ENCODE measurements around the gene COL6A1. TPM values are rescaled to one million over a fixed set of nuclear protein-coding genes. Genes with fewer than 3 reads are reported as not detected.

COL6A1 gene
- polyA plus RNA-seq, 1 experiment: 493 TPM

DNA sequence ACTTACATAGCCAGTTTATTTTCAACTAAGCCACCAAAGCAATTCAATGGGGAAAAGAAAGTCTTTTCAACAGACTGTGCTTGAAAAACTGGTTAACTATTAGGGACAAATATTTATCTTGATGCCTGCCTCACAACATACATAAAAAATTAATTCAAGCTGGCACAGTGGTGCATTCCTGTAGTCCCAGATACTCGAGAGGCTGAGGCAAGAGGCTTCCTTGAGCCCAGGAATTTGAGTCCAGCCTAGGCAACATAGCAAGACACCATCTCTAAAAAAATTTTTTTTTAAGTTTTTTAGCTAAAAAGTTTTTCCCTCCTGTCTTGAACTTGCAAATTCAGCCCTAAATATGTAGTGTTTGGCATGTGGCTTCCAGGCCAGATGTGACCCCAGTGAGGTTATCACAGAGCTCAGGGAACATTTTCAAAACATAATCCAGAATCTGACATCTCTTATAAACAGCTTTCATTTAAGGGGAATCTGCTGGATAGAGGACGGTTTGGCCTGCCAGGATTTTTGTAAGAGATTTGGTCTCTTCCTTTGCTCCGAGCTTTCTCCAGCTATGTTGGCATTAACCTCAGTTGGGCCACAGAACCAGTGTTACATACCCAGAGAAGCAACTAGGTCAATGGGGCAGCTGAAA lies 46.4 kb downstream of the COL6A1 start:
- Histone ChIP-seq H3K4me3 (ENCODE audit: low read depth, low read length) (no peak overlapping the region), H3K27me3 (ENCODE audit: control insufficient read depth, insufficient read depth, low read length) (no peaks in the 10 kb centered on the region), H3K27ac (ENCODE audit: low read depth, low read length) (peak overlapping the region; percentile 87), H3K9me3 (ENCODE audit: control insufficient read depth, insufficient read depth, low read length) (peaks cover 7% of the 10 kb centered on the region)
- TF ChIP-seq, protein P1, sequence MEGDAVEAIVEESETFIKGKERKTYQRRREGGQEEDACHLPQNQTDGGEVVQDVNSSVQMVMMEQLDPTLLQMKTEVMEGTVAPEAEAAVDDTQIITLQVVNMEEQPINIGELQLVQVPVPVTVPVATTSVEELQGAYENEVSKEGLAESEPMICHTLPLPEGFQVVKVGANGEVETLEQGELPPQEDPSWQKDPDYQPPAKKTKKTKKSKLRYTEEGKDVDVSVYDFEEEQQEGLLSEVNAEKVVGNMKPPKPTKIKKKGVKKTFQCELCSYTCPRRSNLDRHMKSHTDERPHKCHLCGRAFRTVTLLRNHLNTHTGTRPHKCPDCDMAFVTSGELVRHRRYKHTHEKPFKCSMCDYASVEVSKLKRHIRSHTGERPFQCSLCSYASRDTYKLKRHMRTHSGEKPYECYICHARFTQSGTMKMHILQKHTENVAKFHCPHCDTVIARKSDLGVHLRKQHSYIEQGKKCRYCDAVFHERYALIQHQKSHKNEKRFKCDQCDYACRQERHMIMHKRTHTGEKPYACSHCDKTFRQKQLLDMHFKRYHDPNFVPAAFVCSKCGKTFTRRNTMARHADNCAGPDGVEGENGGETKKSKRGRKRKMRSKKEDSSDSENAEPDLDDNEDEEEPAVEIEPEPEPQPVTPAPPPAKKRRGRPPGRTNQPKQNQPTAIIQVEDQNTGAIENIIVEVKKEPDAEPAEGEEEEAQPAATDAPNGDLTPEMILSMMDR (IDR thresholded peaks at IDR 0.05; ENCODE audit: low read depth, low read length): no peak
- DNase-seq (ENCODE audit: low read depth, low spot score): peak; percentile 58
- POLR2A ChIA-PET: interaction anchor here (0.7 to 2.4 kb wide), 13 partner anchors 9 to 103 kb away, joined by 3 to 29 read pairs (median 6); partner anchors contain the start of gene COL6A1
- CTCF ChIA-PET: interaction anchor here (1.1 to 1.6 kb wide), 3 partner anchors 15 to 115 kb away, joined by 3 to 5 read pairs (median 3); no protein-coding TSS in a partner anchor

DNA sequence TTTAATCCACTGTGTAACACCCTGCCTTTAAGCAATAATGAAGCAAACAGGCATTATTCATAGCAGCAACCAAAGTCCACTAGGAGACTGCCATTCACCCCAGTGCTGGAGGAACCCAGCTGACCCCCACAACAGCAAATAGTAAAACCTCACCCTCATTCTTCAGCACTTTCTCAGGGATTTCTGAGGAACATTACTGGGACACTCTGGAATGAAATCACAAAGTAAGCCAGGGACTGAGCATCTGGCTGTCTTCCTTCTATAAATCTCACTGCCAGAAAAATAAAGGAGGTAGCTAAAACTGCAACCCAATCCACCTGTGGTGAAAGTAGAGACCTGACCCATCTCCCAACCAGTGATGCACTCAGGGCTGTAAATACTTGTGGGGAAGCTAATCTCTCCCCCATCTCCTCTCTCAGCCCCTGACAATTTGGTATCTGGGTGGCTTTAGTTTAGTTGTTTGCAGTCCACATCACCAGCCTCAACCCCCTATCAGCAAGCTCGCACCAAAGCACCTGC lies 47.1 kb downstream of the COL6A1 start:
- H3K27ac ChIP-seq (ENCODE audit: low read depth, low read length): peak overlapping the region; percentile 87
- DNase-seq (ENCODE audit: low read depth, low spot score): peak; percentile 56
- ChIA-PET POLR2A (interaction anchor here (0.9 to 2.4 kb wide), 13 partner anchors 8 to 102 kb away, joined by 3 to 29 read pairs (median 6); partner anchors contain the start of gene COL6A1), CTCF (interaction anchor here (1.1 to 1.6 kb wide), 2 partner anchors 14 to 115 kb away, joined by 3 read pairs; no protein-coding TSS in a partner anchor)
- no peaks in the 10 kb centered on the region for H3K27me3 ChIP-seq (ENCODE audit: control insufficient read depth, insufficient read depth, low read length)
- TF ChIP-seq, protein P1 (IDR thresholded peaks at IDR 0.05; ENCODE audit: low read depth, low read length): no peak
- no peak overlapping the region for H3K4me3 ChIP-seq (ENCODE audit: low read depth, low read length)
- H3K9me3 ChIP-seq (ENCODE audit: control insufficient read depth, insufficient read depth, low read length): peaks cover 7% of the 10 kb centered on the region

DNA sequence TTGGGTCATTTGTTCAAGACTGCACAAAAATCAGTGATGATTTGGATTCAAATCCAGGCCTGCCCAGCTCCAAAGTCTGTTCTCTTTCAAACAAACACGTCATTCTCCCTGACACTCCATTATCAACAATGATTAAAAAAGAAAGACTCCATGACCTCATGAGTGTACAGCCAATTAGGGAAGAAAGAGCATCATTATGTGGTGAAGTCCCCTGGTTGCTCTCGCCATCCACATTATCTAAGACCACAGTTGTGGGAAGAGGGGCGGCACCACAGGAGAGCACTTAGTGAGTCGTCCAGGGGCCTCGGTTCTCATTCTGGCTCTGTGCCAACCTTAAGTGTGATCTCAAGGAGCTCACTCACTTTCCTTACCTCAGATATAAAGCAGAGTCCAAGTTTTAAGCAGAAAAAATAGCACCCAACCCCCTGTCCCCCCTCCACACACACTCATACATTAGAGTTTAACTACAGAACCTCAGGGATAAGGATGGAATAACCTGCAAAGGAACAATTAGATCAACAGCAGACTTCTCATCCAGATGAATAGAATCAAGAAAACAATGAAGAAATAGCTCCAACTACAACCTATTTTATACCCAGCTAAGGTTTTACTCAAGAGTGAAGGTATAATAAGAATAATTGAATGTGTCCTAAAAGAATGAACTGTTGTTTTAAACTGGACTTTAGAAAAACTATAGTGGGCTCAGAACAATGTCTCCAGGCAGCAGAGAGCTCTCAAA lies 47.8 kb downstream of the COL6A1 start:
- TF ChIP-seq, protein P1 (IDR thresholded peaks at IDR 0.05; ENCODE audit: low read depth, low read length): no peak

DNA sequence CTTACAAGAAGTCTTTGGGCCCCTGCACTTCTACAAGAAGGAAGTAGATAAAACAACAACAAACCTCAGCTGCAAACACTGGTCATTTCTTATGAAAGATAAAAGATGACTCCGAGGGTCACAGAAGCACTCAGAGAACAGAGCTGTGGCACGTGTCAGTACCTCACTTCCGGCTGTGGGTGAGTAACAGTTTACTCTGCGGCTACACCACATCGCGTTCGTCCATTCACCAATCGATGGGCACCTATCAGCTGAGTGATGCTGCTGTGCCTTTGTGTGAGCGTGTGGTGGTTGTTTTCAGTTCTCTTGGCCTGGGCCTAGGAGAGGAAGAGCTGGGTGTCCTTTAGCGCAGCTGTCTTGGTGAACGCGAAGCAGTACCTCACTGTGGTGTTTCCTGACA lies 49.9 kb downstream of the COL6A1 start:
- no peak for DNase-seq (ENCODE audit: low read depth, low spot score)
- TF ChIP-seq, protein P1 (IDR thresholded peaks at IDR 0.05; ENCODE audit: low read depth, low read length): no peak
- Histone ChIP-seq H3K4me3 (ENCODE audit: low read depth, low read length) (no peak overlapping the region), H3K27ac (ENCODE audit: low read depth, low read length) (no peak overlapping the region), H3K9me3 (ENCODE audit: control insufficient read depth, insufficient read depth, low read length) (peaks cover 7% of the 10 kb centered on the region), H3K27me3 (ENCODE audit: control insufficient read depth, insufficient read depth, low read length) (no peaks in the 10 kb centered on the region)
- ChIA-PET POLR2A (interaction anchor here (0.7 to 0.8 kb wide), 3 partner anchors 18 to 34 kb away, joined by 3 to 7 read pairs (median 4); no protein-coding TSS in a partner anchor), CTCF (interaction anchor here (1.0 kb wide), 1 partner anchor 58 kb away, joined by 3 read pairs; no protein-coding TSS in a partner anchor)

More for the DNA sequence above, 47.8 kb downstream of the COL6A1 start:
- peaks cover 7% of the 10 kb centered on the region for H3K9me3 ChIP-seq (ENCODE audit: control insufficient read depth, insufficient read depth, low read length)
- H3K27me3 ChIP-seq (ENCODE audit: control insufficient read depth, insufficient read depth, low read length): no peaks in the 10 kb centered on the region
- DNase-seq (ENCODE audit: low read depth, low spot score): no peak
- H3K4me3 ChIP-seq (ENCODE audit: low read depth, low read length): no peak overlapping the region
- peak overlapping the region; percentile 87 for H3K27ac ChIP-seq (ENCODE audit: low read depth, low read length)
- ChIA-PET POLR2A (interaction anchor here (0.9 to 2.4 kb wide), 5 partner anchors 20 to 63 kb away, joined by 3 to 29 read pairs (median 9); partner anchors contain the start of gene COL6A1), CTCF (interaction anchor here (0.6 to 1.6 kb wide), 3 partner anchors 114 to 124 kb away, joined by 3 to 6 read pairs (median 3); no protein-coding TSS in a partner anchor)

Data from AG04450 (cell line).